Activated naive CD4-positive, alpha-beta T cell treated with Interleukin-2 at 50 U/mL for 16 hours (primary cell): Measurements from ENCODE around the gene PKDCC.
"Not testable (repeated sequence)": the region's sequence is repeated elsewhere in the genome, so short reads cannot be mapped to it uniquely, and the experiment has no call there.

Experiments
- DNase-seq: peaks from one replicate; pipeline ENCODE4 v3.0.0-alpha.2; 2020

The PKDCC gene

DNA sequence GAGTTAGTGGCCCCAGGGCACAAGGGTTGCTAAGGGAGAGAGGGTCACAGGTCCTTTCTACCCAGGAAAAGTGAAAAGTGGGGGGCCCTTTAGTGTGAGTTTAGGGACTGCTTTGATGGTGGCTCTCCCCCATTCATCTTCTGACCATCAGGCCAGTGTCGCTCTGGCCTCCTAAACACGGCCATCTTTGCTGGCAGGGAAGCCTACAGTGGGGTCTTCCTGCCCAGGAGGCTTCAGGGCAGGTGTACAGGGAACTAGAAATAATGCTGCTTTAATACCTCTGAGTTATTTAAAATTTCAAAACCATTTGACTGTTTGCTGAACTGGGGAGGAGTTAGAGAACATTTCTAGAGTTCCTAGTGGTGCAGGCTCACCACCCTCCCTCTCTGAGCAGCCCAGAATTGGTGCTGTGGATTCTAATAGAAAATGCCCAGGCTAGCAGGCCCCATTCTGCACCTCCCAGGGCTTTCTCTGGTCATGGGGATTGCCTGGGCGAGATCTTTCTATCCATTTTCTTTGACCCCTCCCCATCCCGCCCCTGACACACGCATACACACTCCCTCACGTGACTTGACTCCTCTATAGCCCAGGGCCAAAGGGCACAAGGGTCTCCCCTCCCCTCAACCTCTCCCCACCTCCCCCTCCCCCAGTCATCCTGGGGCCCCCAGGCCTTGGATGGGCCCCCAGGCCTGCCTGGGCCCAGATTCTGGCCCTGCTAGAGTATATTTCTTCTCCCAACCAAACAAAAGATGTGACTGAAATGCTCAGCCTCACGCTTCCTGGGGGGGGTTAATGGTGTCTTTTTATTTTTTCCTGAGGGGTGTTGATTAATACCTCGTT, 3.1 kb downstream of the PKDCC start:
- no peak for DNase-seq

DNA sequence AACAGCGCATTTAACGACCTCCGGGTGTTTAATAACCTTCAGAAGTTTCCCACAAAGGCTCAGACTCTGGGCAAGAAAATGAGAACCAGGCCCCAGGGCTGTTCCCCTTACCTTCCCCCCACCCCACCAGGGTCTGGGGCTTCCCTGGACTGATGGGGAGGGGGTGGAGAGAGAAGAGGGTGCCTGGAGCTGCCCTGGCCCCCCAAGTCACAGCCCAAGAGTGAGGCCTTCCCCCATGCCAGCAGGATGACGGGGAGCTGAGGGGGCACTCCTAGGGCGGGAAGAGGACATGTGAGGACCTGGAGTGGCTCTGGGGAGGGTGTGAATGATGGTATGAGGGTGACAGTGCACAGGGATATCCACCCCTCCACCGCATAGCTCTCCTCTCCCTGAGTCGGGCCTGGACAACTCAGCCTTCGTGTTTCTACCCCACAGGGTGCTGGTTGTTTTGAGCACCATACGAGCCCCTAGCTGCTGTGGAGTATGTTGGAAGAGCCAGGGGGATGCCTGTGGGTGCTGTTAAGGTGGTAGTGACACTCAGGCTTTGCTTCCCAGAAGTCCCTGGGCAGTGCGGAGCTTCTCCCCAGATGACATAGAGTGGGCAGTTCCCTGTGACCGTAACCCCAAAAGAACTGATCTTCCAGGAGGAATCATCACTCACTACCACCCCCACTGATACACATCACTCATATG, 3.9 kb downstream of the PKDCC start:
- DNase-seq: no peak

DNA sequence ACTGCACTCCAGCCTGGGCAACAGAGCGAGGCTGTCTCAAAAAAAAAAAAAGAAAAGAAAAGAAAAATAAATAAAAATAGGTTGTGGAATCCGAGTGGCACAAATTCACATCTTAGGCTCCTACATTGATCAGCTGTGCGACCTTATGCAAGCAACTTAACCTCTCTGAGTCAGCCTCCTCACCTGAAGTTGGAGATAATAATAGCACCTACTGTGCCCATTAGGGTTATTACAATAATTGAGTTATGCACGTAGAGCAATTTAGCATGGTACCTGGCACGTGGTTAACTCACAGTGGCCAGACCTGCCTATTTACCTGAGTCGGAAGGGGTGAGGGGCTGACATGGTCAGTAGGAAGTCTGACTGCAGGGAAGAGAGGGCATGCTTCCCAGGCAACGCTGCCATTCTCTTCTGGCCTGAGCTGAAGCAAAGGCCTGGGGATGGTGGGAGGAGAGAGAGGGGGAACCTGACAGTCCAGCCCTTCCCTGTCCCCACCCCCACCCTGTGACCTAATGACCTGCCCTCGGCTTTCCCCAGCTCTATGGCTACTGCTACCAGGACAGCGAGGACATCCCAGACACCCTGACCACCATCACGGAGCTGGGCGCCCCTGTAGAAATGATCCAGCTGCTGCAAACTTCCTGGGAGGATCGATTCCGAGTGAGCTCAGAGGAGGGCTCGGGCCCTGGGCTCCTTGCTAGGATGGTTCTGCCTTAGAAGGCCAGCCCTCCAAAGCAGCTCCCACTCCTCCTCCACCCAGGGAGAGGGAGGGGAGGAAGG, 5.1 kb downstream of the PKDCC start:
- DNase-seq: no peak

DNA sequence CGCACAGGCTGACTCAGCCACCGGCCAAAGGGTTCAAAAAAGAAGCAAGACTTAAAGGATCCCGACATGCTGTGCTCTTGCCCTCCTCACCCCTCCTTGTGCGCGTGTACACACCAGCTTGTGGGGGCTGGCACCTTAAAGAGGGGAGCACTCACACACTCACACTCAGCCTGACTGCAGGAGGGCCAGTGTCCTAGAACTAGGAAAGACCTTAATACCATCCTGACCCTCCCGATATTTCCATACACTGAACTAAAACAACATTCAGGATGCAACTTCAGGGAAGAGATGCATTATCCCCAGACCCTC, 5.6 kb downstream of the PKDCC start:
- DNase-seq: no peak

DNA sequence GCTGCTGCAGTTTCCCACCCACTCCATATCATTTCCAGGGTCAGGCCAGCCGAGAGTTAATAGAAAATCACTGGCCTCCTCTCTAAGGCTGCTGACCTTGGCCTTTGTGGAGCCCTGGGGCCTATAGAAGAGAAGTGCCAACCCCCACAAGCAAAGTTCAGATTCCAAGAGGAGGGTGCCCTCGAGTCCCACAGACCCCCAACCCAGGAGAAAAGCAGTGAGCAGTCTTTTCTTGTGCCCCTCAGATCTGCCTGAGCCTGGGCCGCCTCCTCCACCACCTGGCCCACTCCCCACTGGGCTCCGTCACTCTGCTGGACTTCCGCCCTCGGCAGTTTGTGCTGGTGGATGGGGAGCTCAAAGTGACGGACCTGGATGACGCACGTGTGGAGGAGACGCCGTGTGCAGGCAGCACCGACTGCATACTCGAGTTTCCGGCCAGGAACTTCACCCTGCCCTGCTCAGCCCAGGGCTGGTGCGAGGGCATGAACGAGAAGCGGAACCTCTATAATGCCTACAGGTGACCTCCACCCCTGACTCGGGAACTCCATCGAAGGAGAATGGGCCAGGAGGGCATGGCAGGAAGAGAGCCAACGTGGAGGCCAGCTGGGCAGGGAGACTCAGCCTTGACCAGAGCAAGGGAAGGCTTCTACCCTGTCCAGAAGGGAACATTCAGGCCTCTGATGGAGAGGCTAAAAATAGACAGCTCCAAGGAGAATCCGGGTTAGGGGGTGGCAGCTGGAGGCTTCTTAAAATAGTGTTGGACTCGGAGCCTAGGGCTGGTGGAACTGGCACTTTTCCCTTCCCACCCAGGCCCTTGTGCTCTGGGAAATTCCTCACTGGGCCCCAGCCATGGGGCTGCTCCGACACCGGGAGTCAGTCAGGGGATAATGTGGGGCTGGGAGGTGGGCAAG, 6.2 kb downstream of the PKDCC start:
- DNase-seq: no peak

DNA sequence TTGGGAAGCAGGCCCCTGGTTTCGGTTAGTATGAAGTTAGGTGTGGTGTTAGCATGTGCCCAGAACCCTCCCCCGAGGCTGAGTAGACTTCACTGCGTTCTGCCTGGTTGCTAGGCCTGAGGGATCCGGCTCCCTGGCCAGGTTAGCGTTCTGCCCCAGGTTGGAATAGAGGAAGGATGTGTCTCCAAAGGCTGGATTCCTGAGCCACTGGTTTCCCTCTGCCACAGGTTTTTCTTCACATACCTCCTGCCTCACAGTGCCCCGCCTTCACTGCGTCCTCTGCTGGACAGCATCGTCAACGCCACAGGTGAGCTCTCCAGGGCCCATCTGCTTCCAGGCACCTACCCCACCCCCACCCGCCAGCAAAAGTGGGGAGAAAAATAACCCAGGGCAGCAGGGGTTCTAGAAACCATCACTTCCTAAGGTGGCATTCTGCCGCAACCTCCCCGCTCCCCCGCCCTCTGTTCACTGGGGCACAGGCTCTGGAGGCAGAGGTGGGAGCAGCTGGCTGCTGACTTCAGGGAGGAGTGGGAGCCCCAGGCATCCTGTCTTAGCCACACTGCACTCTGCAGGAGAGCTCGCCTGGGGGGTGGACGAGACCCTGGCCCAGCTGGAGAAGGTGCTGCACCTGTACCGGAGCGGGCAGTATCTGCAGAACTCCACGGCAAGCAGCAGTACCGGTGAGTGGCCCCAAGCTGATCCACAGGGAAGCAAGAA, 7.1 kb downstream of the PKDCC start:
- no peak for DNase-seq

DNA sequence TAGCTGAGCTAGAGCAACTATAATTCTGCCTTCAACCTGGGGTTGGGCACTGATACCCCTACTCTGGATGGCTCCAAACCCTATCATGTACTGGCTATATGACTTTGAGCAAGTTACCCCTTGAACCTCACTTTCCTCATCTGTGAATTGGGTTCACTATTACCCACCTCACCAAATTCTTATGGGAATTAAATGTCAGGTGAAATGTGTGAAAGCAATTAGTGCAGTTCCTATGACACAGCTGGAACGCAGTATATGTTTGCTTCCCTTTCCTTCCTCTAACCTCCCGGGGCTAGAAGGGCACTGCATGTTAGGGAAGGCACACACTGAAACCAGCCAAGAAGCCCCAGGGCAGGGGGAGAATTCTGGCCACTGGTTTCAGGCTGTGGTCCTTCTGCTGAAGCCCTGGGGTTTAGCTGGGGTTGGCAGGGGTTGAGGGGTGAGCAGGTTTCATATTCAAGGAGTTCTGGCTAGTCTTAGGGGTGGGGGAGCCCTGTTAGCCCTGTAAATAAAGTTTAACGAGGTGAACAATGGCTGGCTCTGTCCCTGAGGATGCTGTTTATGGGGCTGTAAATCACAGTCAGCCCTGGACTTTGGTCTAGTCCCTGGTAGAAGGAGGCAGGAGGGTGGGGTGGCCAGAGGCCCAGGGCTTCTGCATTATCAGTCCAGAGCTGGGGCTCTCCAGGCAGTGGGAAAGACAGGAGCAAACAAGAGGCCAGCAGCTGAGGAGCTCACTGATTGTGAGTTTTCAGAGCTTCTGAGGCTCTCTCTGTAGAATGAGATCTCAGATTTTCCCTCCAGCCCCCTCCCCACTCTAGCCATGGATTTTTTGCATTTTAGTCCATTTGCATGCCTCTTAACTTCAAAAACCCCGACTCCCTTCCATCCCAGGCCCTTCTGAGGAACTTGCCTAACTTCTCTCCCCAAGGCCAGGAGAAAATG, 8.0 kb downstream of the PKDCC start:
- DNase-seq: no peak

DNA sequence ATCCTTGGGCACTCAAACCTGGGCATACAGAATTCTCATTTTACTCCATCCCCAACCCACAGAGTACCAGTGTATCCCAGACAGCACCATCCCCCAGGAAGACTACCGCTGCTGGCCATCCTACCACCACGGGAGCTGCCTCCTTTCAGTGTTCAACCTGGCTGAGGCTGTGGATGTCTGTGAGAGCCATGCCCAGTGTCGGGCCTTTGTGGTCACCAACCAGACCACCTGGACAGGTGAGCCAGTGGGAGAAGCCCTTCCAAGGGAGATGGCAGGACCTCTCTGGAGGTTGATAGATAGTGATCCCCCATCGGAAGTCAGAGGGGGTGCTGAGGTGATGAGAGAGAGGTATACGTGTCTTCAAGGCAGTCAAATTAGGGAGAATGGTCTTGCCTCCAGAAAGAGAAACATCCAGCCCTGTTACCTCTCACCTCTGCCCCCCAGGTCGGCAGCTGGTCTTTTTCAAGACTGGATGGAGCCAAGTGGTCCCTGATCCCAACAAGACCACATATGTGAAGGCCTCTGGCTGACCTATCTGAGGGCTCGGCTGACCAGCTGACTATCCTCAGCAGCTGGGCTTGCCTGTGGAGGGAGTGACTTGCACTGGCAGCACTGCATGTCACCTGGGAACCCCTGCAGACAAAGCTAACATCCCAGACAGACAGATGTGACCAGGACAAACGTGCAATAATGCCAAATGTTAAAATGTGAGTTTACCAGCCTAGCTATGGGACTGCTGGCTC, 9.5 kb downstream of the PKDCC start:
- DNase-seq: no peak

DNA sequence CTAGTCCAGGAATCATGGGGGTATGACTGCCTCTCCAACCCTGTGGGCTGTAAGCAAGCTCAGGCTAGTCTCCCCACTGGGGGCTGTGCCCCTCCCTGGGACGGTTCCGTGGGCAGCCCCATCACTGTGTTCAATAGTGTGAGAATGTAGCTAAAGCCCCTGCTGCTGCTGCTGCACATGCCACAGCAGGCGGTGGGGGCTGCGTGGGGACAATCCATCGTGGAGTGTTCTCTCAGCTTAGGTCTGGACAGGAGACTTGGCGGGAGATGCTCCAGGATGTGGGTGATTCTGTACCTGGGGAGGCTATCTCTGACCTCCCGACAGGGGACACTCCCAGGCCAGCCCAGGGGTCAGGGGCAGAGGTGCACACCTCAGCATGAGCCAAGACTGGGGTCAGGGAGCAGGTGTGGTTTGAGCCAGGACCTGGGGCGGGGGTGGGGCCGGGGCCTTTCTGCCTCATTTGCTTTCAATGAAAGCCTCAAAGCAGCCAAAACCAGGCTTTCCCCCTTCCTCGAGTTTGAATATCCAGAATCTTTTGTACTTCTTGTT, 10.2 kb downstream of the PKDCC start:
- no peak for DNase-seq

DNA sequence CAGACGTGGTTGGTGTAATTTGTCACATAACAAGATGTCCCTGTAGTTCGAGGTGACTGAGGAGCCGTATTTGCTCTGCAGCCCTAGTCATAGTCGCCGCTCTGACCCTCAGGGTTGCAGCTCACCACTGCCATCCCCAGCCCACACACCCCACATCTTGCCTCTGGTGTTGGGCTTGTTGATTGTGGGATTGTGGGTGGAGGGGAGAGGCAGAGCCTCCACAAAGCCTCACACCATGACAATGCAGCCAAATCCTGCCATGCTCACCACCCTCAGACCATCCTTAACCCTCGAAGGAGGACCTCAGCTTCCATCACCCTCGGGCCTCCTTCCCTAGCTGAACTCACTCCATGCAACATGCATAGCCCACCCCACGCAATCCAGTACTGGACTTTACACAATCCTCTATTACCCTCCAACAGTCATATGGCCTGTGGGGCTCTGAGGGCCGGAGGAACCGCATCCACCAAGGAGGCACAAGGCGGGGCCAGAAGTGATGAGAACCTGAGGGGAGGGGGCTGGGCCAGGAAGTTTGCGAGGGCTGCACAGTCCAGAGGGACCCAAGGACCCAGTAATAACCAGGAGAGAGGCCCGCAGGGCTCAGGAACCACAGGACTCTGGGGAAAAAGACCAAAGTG, 11.6 kb downstream of the PKDCC start:
- no peak for DNase-seq

DNA sequence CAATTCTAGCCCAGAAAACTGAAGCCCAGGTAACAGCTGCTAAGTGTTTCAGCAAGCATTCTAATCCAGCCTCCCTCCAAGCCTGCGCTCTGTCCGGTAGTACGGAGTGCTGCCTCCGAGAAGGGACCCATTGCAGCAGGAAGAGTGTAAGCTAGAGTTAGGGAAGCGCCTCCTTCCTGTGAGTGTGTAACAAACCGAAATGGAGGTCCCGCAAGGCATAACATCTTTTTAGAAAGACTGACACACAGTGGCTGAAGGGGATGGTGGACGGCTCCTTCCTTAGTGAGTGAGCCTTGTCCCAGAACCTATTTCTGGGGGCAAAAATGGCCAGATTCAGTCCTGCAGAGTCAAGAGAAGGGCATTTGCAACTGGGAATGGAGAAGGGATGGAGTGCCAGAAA, 12.2 kb downstream of the PKDCC start:
- no peak for DNase-seq

DNA sequence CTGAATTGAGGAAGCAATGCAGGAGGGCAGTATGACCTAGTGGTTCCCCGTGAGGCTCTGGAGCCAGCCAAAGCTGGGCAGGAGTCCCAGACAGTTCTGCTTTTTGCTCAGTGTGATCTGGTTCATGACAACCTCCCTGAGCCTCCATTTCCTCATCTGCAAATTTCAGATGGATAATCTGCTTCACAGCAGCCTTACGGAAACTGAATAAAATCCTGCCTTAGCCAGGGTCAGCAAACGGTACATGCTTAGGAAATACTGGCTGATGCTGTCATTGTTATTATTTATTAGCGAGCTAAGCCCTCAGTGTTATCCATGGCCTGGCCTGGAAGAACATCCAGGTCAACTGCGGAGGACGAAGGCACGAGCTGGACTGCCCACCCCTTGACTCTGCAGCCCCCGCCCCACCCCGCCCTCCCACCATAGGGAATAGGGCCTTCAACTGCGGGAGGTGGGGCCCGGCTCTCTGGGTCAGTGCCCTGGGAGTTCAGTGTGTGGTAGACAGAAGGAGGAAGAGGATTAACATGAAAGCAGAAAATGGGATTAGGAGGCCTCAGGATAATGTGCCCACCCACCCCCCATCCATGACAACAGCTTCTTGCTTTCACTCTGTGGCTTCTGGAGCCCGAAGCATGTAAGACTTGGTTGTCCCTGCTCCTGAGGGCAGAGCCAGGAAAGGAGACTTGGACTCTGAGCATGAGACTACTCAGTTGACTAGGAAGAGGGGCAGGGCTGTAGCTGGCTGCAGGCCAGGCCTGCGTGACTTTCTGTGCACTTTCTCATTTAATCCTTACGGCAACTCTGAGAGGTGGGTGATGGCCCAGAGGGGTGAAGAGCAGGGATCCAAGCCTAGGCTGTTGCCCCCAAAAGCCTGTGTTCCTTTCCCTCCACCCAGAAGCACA, 13.1 kb downstream of the PKDCC start:
- DNase-seq: no peak

DNA sequence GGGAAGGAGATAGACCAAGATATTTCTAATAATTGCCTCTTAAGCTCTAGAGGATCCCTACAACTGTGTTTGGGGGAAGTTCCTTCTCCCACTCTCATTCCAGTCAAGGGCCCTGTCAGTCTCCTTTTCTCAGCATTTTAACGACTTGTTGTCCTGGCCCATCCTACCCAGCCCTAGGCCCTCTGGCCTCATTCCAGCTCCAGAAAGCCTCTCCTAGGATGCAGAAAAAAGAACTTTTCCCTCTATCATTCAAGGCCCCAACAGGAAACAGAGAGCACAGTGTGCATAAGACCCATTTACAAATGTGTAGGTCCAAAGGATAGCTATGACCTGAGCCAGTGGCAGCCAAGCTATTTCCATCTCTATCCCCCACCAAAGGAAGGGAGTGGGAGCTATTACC, 14.0 kb downstream of the PKDCC start:
- no peak for DNase-seq

DNA sequence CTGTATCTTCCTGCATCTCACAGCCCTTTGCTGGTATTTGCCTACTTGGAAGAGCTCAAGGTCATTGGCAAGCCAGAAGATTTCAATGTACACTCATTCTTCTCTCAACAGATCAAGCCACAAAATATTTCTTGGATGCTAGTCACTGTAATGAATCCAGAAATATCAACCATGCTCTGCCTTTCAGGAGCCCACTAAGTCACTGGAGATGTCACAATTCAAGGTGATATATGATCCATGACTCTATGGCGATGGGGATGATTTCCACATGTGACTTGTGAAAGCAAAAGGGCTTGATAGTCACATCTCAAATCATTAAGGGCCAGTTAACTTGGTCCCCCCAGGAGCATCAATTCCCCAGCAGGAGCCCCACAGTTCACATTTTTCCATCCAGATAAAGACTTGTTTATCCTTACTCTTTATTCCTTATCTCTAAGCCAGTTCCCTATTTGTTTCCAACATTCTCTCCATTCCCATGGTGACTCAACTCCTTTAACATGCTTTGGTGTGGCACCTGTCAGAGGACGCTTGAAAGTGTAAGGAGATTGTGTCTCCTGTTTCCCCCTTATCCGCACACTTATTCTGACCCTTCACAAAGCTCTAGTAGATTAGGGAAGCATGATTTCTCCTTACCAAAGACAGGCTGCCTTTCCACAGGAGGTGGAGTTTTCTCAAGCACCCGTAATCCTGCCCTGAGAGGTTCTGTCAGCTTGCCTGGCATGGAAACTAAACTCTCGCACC, 15.8 kb downstream of the PKDCC start:
- no peak for DNase-seq

DNA sequence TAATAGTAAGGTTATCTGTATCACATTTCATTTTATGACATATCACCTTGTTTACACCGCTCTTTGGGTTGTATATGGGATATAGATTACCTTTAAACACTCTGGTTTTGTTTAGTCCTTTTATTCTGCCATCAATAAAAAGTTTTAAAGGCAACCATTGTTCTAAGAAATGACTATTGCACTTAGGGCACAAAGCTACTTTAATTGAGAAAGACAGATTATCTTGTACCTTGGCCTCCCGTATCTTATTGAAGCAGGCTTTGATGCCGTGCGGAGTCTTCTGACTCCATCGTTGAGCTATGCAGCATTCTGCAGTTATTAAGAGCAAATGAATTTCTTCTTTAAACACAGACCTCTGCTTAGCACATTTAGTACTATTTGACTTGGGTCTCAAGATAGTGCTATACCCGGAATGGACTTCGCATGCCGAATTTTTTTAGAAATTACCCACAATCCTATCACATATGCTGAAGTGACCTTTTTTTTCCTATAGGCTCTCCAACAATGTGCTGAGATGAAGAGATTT, 16.7 kb downstream of the PKDCC start:
- no peak for DNase-seq

DNA sequence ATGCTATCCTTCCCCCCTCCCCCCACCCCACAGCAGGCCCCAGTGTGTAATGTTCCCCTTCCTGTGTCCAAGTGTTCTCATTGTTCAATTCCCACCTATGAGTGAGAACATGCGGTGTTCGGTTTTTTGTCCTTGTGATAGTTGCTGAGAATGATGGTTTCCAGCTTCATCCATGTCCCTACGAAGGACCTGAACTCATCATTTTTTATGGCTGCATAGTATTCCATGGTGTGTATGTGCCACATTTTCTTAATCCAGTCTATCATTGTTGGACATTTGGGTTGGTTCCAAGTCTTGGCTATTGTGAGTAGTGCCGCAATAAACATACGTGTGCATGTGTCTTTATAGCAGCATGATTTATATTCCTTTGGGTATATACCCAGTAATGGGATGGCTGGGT, 17.9 kb downstream of the PKDCC start:
- not testable (repeated sequence) for DNase-seq

DNA sequence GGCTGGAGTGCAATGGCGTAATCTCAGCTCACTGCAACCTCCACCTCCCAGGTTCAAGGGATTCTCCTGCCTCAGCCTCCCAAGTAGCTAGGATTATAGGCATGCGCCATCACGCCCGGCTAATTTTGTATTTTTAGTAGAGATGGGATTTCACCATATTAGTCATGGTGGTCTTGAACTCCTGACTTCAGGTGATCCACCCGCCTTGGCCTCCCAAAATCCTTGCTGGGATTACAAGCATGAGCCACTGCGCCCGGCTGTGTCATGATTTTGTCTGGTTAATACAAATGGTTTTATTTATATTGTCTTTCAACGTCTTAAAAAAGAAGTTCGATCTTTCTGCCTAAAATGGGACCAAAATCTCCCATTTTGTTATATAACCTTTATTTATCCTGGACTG, 19.2 kb downstream of the PKDCC start:
- DNase-seq: not testable (repeated sequence)
